Natural killer cell (primary cell): ENCODE results near the gene GRIN1. TPM values are rescaled to one million over a fixed set of nuclear protein-coding genes. Genes with fewer than 3 reads are reported as not detected.

Source experiments
- ATAC-seq, 3 donors: fragments of 150-1000 bp in 2 of 3; fragments of 200-7000 bp in 1 of 3; cut with Tn5 transposase; 1 replicate in 1 of 3; 2 replicates in 2 of 3; pipeline ENCODE4 v1.10.0; 2021; ENCODE audit warnings: mild to moderate bottlenecking in 2 of 3, moderate library complexity in 2 of 3
- DNase-seq, 2 donors: peaks; one replicate each; pipeline versions ENCODE4 v3.0.0 to v3.0.0-alpha.2; 2013 to 2021; ENCODE audit warnings: mixed read lengths in 1 of 2
- H3K27ac ChIP-seq: one replicate; pipeline ENCODE4 v1.5.1; 2013; ENCODE audit warnings: mild to moderate bottlenecking, low read length
- H3K27me3 ChIP-seq: one replicate; pipeline ENCODE4 v1.6.1; 2013; ENCODE audit warnings: low read length; ENCODE audit not compliant: control insufficient read depth, insufficient read depth
- H3K36me3 ChIP-seq: one replicate; pipeline ENCODE4 v1.6.1; 2013; ENCODE audit warnings: low read length; ENCODE audit not compliant: control insufficient read depth, insufficient read depth
- H3K4me1 ChIP-seq: one replicate; pipeline ENCODE4 v1.6.1; 2013; ENCODE audit warnings: low read length; ENCODE audit not compliant: control insufficient read depth, insufficient read depth
- H3K4me3 ChIP-seq: one replicate; pipeline ENCODE4 v1.5.1; 2013; ENCODE audit warnings: low read length
- H3K9me3 ChIP-seq: one replicate; pipeline ENCODE4 v1.6.1; 2013; ENCODE audit warnings: low read length; ENCODE audit not compliant: control insufficient read depth, insufficient read depth
- H3K27ac Mint-ChIP-seq, 2 donors: one replicate each; pipeline ENCODE4 v1.8.0; 2022; ENCODE audit warnings: mild to moderate bottlenecking in 2 of 2, mixed read lengths in 2 of 2, moderate library complexity in 1 of 2
- H3K27me3 Mint-ChIP-seq, 2 donors: one replicate each; pipeline ENCODE4 v1.8.0; 2022; ENCODE audit warnings: low read depth in 2 of 2, mixed read lengths in 2 of 2
- H3K36me3 Mint-ChIP-seq: one replicate; pipeline ENCODE4 v1.8.0; 2022; ENCODE audit warnings: mixed read lengths
- H3K4me1 Mint-ChIP-seq, 2 donors: one replicate each; pipeline ENCODE4 v1.8.0; 2022; ENCODE audit warnings: mixed read lengths in 2 of 2
- H3K4me3 Mint-ChIP-seq: one replicate; pipeline ENCODE4 v1.8.0; 2022; ENCODE audit warnings: mild to moderate bottlenecking, moderate library complexity, mixed read lengths
- H3K9me3 Mint-ChIP-seq, 2 donors: one replicate each; pipeline ENCODE4 v1.8.0; 2022; ENCODE audit warnings: mixed read lengths in 2 of 2
- CTCF ChIP-seq: fragments of 200-600 bp; IDR thresholded peaks from one replicate; pipeline ENCODE4 v1.8.0; 2022; ENCODE audit warnings: antibody characterized with exemption
- WGBS: methylation state at CpG from one replicate; pipeline ENCODE4 v1.1.7; 2013; ENCODE audit warnings: missing lambda C conversion rate; ENCODE audit not compliant: insufficient coverage; 5-methylcytosine and 5-hydroxymethylcytosine counted together
- intact Hi-C: fragments of 100-400 bp; cut with micrococcal nuclease; formaldehyde crosslinking; loops from one replicate; pipeline ENCODE4 v1.14.2; 2022
- total RNA-seq, 4 donors: library from RNA; stranded (reverse); fragments of 120-200 nt in 1 of 4; gene quantifications; one replicate each; pipeline versions ENCODE4 v1.2.3 to v1.2.4, GENCODE V29; 2013 to 2022

GRIN1 gene
- total RNA-seq, 3 donors from 2014 or later (not counting 1 experiment from before 2014, with no cell fraction given) = not detected

GRCh38 chr9:137096785-137097546 lies 42.0 kb upstream of the GRIN1 start:
- Histone ChIP-seq H3K4me1 (peaks cover 24% of the 10 kb centered on the region), H3K27me3 (no peaks in the 10 kb centered on the region), H3K36me3 (peaks cover 55% of the 10 kb centered on the region), H3K9me3 (no peaks in the 10 kb centered on the region), H3K4me3 (no peak overlapping the region), H3K27ac (peak overlapping the region; percentile 69)
- Mint-ChIP-seq H3K9me3 (no peaks in the 10 kb centered on the region), H3K27ac (peak overlapping the region; percentile 93 to 97), H3K4me1 (peaks cover 9 to 14% of the 10 kb centered on the region in 2 donors), H3K4me3 (no peak overlapping the region), H3K36me3 (no peaks in the 10 kb centered on the region), H3K27me3 (no peaks in the 10 kb centered on the region)
- 95% methylated on average over 31 of the region's 31 CpGs for WGBS
- no peak for ATAC-seq
- intact Hi-C loops = no loop called here
- TF ChIP-seq CTCF = no peak
- no peak for DNase-seq

- no peaks in the 10 kb centered on the region for H3K9me3 ChIP-seq
- H3K9me3 Mint-ChIP-seq = no peaks in the 10 kb centered on the region
- no peak overlapping the region for H3K4me3 Mint-ChIP-seq
- ATAC-seq (no peak), DNase-seq (no peak)
- H3K4me1 ChIP-seq = peaks cover 24% of the 10 kb centered on the region
- TF ChIP-seq CTCF = no peak
- H3K27me3 Mint-ChIP-seq = no peaks in the 10 kb centered on the region
- WGBS = 97% methylated on average over 20 of the region's 20 CpGs
- H3K27ac ChIP-seq = no peak overlapping the region
- no peak overlapping the region for H3K27ac Mint-ChIP-seq
- peaks cover 9 to 14% of the 10 kb centered on the region in 2 donors for H3K4me1 Mint-ChIP-seq
- H3K36me3 Mint-ChIP-seq = no peaks in the 10 kb centered on the region
- intact Hi-C loops = no loop called here
- no peak overlapping the region for H3K4me3 ChIP-seq
- peaks cover 56% of the 10 kb centered on the region for H3K36me3 ChIP-seq
- H3K27me3 ChIP-seq = no peaks in the 10 kb centered on the region
Measured at GRCh38 chr9:137097761-137098462, 41.0 kb upstream of the GRIN1 start.

- no peaks in the 10 kb centered on the region for H3K27me3 Mint-ChIP-seq
- intact Hi-C loops = no loop called here
Measured at GRCh38 chr9:137099231-137099630, 39.7 kb upstream of the GRIN1 start.

More at GRCh38 chr9:137099231-137099630, 39.7 kb upstream of the GRIN1 start:
- no peaks in the 10 kb centered on the region for H3K9me3 ChIP-seq
- H3K27me3 ChIP-seq = no peaks in the 10 kb centered on the region
- H3K27ac ChIP-seq = no peak overlapping the region
- Mint-ChIP-seq H3K36me3 (no peaks in the 10 kb centered on the region), H3K4me1 (peaks cover 9 to 14% of the 10 kb centered on the region in 2 donors), H3K4me3 (no peak overlapping the region), H3K9me3 (no peaks in the 10 kb centered on the region), H3K27ac (no peak overlapping the region)
- no peak for TF ChIP-seq CTCF
- DNase-seq (no peak), ATAC-seq (no peak)
- 96% methylated on average over 14 of the region's 14 CpGs for WGBS
- H3K4me3 ChIP-seq = no peak overlapping the region
- H3K4me1 ChIP-seq = peaks cover 24% of the 10 kb centered on the region
- peaks cover 65% of the 10 kb centered on the region for H3K36me3 ChIP-seq
